ENCODE results near the gene MAP2.

The MAP2 gene

DNA sequence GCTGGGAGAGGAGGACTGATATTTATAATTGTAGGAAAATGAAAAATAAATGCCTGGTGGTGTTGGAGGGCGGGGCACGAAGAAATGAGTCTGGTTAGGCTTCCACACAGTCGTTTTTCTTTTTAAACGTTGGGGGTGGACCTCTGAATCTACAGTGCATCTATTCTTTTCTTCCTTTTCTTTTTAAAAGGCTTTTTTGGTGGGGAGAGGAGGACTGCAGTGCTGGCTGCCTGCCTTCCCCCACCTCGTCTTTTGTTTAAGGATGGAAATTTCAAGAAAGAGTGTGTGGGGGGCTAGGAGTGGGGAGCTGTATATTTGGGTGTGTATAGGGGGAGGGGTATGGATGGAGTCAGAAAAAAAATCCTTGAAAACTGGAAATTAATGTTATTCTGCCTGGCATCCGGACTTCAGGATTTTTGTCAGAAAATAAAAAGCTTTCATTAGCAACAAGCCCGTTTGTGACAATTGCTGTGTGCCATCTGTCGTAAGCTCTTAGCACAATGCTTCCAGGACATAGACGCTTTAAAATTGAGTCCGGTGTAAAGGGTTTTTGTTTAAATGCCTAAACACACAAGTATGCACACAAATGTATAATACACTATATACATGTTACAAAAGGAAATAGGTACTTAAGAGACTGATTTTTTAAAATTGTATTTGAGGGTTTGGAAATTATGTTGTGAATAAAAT, 1.1 kb downstream of the MAP2 start:
- no peak for FAIRE-seq

DNA sequence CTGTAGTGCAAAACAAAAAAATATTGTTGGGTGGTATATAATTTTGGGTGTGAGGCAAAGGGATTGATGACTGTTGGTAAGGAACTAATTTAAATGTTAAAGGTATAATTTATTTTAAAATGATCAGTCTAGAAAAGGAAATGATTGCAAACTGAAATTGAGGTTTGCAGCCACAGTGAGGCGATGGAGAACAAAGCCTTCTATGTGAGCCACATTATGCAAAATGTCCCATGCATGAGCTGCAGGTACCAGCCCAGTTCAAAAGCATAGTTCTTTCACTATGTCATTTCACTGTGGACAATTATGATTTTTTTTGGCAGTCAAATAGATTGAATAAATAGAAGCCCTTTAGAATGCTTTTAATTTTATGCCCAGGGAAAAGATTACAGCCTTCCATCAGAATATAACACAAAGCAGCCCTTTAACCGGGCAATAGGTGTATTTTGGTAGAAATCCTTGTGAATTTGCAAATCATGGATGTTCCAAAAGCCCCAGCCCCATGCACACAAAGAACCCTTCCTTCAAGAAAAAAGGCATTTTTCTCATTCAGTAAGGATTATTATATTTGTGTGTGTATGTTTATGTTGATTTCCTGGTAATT, 1.7 kb downstream of the MAP2 start:
- no peak for FAIRE-seq

DNA sequence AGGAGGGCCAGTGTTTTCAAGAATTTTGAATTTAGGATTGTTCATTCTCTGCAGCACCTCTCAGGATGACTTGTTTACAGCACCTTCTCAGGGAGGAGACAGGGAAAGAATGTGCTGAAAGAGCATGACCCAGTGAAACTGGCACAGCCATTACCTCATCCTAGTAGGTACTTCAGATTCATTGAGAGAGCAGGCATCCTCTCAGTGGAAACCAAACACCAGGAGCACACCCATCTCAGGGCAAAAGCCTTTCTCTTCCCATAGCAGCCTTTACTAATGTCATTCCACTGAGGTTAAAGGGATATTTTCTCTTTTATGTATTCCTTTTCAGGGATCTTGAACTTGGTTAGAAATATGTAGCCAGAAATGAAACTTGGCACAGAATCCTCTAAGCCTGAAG, 2.6 kb downstream of the MAP2 start:
- FAIRE-seq: no peak

DNA sequence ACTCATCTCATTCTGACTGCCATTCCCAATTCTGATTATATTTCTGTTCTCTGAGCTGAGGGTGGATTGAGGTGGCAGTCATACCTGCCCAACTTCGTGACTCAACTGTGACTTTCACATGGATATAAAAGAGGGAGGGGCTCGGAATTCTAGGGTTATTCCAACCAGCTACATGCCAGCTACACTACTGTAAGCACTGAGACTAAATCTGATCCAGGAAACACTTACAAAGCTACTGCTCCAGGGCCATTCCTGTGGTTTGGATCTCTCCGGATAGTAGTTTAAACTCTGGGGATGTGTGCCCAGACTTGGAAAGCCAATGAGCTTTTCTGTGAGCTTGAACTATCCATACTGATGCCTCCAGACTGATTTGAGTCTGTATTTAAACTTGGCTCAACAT, 7.9 kb downstream of the MAP2 start:
- FAIRE-seq: no peak

DNA sequence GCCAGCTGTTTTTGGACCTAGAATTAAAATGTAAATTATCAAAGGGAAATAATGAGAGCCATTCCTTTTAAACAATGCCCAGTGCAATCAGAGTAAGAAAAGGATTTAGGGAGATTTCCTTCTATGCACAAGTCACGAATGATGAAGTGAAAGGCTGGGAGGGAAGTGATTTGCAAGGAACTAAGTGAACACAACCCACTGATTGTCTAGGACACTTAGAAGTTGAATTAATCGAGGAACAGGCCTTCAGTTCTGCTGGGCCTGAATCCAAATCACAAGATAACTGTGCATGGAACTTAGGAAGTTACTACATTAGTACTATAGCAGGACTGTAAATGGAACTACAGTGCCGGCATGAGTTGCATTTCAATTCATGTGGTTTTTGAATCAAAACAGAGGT, 17.7 kb downstream of the MAP2 start:
- no peak for FAIRE-seq

DNA sequence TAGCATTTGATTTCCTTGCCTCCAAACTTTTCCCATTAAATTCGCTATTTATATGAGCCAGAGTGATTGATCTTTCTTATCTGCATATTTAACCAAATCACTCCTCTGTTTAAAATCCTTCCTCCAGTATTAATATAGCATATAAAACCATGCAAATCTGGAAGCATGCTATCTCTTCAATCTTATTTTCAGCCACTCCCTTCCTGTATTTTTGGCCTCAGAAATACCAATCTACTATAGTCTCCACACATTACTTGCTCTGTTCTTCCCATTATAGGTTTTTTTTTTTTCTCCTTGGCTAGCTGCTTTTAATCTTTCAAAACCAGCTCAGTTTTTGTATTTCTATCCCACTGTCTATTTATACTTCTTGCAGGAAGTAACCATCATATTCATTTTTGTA, 19.1 kb downstream of the MAP2 start:
- no peak for FAIRE-seq

DNA sequence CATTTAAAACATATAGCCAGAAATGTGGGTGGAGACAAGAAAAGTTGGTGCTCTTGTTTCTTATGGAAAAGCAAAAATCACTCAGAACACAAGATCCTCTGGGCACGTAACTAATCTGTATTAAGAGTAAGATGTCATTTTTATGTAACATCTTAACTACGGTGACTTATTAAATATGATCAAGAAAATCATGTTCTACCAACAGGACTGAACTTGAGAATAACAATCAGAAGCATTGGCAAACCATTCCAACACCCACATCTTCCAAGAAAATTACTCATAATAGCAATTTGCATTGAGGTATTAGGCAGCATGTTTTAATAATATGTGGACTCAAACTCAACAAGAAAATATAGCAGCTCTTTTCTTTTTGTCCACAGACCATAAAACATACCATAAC, 21.6 kb downstream of the MAP2 start:
- FAIRE-seq: no peak

DNA sequence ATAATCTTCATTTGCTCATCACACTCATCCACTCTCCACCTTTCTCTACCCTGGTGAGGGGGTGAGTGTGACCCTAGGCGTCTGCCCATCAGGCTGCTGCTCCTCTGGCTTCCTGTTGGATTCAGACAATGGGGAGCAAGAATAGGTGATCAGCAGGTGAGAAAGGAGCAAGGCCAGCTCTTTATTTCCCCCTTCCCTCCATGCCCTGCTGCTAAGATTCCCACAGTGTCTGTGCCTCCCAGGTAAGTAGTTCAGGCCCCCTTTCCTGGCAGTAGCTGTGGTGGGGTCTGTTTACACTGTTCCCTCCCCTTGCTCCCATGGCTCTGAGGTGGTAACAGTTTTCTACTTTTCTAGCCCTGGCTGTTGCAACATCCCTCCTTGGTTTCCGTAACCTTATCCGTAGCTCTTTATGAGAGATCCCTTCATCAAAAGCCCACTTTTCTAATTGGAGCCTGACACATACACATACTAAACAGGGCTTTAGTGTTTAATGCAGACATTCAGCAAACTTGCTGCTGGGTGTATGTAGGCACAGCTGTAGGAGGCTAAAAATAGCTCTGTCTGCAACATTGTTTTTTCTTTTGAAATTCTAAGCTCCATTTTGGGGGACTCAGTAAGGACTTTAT, 27.5 kb downstream of the MAP2 start:
- no peak for FAIRE-seq

DNA sequence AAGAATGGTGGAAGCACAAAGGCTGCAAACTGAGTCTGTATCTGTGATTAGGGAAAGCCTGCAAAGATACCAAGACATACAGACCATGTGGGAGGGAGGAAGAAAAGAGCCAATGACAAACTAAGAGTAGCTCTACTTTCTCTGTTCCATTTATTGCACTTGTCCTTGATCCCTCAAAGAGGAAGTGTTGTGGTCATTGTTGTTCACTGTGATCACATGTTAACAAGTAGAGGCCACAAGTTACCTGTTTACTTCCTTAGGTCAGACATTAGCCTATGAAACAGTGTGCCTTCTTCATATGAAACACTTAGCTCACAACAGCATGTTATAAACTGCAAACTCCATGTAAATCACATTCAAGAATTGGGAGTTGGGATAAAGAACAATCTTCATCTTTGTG, 32.6 kb downstream of the MAP2 start:
- no peak for FAIRE-seq

DNA sequence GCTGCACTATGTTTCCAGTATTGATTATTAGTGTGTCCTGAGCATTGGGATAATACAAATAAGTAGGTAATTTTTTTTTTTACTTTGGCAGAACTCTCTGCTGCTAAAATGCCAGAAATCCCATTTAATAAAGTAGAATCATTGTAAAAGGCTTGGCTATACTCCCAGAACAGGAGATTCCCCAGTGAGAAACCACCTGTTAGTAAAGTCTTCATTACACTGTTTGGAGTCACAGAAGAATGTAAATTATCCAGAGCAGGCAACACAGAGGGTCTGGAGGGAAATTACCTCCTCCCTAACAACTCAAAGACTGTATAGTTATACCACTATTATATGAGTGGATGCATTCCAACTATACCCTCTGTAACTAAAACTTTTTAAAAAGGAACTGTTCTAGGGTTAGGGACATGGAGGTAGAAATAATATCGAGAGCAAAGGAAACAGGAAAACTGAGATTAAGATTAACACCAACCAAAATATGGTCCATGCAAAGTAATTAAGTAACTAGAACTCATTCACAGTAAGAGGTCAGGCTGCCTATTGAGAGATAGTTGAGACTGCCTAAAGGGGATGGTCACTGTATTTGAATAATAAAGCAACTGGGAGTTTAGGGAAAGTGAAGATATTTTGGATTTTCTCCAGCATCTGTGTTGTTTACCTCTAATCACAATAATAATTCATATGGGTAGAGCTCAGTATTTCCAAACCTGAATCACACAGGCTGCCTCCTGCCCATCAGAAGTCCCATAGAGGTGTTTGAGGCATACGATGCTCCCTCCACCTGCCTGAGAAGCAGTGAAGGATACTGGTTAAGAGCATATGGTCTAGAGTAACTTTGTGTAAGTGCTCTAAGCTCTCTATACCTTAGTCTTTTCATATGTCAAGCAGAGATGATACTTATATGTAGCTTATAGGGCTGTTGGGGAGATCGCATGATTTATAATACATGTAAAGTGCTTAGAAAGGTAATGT, 34.4 kb downstream of the MAP2 start:
- no peak for FAIRE-seq

DNA sequence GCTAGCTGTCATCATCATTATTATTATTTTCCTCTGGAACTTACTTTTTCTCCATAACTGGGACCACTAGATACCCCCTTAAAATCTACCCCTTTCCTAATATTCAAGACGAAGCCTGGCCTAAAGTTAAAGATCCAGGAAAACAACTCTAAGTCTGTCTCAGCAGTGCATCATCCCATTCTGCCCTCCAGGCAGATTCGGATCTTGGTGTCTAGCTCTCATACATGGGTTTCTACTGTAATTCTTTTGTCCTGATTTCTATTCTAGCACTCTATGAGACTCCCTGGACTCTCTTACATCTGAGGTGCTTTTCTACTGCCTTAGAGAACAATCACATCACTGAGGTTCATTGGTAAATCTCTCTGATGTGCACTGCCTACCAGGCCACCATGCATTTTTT, 35.5 kb downstream of the MAP2 start:
- FAIRE-seq: no peak

DNA sequence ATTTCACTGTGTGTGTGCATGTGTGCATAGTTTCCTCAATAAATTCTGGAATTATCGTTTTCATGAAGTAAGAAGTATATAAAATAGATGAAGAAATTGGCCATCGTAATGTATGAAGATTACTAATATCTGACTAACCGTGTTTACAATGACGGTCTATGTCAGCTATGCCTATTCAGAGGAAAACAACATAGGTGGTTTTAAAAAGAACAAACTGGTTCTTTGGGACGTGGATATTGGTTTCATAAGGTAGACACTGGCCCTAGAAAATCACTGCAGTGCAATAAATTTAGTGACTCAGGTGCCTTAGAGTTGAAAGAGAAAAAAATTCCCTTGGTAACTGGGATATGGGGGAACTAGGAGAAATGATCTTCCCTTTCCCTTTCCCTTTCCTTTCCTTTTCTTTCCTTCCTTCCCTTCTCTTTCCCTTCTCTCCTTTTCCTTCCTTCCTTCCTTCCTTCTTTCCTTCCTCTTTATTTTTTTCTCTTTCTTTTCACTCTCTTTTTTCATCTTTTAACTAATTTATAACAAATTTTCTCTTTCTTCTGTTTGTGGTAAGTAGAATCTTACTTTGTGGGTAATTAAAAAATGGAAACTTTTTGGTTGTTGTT, 36.4 kb downstream of the MAP2 start:
- FAIRE-seq: no peak

DNA sequence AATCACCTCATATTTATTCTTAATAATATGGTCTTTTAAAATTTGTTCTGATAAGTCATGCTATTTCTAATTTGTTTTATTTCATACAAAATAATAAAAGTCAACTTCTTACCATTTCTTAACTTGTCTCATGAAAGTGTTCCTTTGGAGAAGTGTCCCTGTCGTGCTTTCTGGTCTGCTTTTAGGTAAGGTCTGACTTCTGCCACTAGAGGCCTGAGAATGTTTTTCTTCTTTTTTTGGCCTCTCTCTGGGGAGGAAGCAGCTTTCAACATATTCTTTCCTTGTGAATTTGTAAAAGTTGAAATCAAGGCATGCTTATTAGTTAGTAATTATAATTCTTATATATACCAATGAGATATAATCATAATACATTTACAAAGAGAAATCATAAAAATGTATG, 39.4 kb downstream of the MAP2 start:
- no peak for FAIRE-seq

DNA sequence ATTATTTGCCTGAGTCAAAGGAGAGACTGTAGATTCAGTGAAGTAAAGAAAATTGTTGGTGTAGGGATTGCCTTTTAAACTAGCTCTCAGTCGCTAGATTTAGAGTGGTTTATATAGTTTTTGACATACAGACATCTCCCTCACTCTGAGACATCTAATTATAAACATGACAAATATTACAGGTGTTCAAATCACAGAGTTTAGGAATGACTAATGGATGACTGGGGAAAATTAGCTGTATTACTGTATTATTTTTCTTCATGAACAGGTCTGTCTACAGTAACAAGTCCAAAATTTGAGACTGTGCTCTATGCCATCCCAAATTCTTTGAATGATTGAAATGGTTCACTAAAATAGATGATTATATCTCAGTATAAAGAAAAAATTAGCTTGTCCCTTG, 40.0 kb downstream of the MAP2 start:
- FAIRE-seq: no peak

DNA sequence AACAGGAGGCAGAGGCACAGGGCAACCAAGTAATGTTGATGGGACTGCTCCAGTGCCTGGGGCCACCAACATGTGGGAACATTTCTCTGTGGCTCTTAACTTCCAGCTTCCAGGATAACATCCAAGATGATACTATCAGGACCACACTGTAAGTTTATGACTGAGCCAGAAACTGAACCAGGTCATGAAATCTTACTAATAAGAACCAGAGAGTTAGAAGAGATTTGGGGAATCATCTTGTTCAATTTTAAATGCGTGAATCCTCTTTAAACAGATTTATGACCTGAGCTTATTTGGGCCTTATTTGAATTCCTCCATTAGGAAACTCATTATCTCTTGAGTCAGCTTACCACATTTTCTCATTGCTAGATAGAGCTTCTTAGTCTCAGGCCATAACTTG, 45.0 kb downstream of the MAP2 start:
- no peak for FAIRE-seq

DNA sequence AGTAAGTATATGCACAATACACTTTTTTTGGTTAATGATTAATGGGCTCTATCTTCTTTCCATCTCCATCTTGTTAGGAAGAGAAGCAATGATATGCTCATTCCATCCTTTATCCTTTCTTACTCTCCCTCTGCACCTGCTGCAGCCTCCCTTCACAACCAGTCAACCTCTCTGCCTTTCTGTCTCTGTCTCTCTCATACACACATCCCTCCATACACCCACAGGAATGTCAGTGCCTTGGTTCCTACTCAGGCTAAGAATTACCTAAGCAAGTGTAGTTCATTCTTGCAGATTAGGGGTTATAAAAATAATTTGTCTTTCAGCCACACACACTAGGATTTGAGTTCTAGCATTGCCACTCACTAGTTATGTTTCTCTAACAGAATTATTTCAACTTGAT, 45.6 kb downstream of the MAP2 start:
- no peak for FAIRE-seq

DNA sequence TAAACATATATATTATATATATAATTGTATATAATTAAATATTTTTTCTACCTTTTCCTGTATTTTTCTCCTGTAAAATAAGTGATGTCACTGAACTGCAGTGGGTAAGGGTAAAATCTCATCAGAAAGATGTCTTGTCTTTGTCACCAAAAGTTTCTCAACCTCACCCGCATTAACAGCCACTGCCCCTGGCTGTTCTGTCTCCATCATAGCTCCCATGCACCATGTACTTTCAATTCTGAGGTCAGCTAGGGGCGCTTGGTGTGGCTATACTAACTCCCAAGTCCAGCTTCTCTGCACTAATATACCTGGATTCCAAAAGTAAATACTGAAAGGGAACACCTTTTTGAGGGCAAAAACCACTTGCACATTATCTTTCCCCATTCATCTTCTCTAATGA, 46.6 kb downstream of the MAP2 start:
- FAIRE-seq: no peak

DNA sequence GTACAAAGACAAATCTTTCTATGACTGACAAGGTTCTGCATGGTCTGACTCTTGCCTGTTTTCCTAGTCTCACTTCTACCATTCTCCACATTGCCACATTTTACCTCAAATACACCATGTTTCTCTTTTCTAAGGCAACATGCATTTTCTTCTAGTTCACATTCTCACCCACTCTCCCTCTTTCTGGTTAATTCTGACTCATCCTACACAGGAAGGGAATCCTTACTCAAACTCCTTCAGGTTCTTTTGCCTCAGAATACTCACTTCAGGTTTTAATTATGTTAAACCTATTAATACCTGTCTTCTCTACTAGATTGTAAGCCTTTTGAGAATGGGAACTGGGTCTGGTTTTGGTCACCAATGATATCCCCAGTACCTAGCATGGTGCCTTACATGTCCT, 47.2 kb downstream of the MAP2 start:
- no peak for FAIRE-seq

DNA sequence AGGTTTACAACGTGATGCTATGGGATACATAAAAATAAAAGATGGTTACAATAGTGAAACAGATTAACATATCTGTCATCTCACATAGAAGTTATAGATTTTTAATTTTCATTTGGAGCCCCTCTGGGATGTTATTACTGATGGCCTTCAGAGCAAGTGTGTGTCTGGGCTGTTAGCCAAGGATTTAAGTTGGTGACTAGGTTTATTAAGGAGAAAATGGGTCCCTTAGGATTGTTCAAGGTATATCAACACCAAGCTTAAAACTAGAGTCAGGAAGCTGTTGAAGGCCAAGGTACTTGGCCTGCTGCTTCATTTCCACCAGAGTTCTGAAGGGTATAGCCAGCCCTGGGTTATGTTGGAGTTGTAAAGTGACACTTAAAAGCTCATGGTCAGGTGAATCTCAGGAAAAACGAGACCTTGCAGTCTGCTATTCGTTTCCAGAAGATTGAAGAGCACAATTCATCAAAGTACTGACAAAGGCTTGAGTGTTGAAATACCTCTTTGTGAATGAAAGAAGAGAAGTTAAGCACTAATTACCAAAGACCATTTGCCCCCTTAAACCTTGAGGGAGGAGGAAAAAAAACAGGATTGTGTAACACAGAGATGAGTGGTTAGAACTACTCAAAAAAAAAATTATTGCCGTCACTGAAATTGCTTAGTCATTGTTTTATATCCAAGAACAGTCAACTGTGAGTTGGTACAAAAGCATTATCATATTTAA, 48.4 kb downstream of the MAP2 start:
- FAIRE-seq: no peak

DNA sequence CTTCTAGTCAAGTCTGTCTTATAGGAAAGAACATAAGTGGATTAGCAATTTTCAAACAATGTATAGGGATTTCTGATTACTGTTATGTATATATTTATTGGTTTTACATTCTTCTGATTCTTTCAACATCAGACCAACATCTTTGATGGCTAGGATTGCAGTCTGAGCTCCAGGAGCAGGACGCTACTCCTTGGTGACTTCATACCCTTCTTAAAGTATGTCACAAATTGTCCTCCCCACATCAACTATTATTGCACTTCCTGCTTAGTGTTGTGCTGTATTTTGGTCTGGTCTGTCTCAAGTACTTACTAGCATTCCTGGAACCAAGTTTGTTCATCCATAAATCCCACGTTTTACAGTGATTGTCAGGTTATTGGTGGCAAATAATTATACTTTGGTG, 49.0 kb downstream of the MAP2 start:
- no peak for FAIRE-seq

DNA sequence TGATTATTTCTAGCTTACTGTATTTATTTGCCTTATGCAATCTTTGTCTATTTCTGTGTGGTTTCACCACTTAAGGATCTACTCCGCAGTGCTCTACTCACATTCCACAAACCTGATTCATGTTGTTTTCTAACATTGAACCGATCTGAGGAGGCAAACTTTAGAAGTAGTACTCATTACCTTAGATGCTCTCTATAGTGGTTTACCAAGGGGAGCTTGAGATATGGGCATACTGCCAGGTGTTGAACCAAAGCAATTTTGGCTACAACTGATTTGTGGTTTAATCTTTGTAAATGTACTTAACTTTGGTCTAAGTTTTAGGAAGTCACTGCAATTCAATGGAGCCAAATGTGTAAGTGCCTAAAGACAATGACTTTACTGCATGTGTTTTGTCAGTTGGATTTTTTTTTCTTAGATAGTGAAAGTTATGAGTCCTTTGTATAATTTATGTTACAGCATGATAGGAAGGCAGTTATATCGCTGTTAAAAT, 50.1 kb downstream of the MAP2 start:
- no peak for FAIRE-seq

DNA sequence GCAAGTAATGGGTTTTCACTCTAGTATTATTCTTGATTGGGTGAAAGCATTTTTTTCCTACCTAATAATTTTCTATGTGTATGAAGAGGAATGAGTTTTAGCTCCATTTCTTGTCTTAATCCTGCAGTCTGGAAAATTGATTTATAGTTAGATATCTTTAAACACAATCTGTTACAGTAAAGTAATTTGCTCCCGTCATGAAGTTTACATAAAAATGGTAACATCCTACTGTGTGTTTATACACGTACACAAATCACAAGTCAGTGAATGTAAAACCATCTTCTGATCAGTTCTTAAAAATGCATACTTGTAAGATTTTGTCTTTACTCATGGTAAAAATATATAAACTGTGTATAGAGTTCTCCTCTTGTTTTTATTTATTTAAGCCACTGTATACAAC, 51.1 kb downstream of the MAP2 start:
- FAIRE-seq: no peak
